SK-MEL-5 (cell line): ENCODE results near the gene KDM4C. TPM values are rescaled to one million over a fixed set of nuclear protein-coding genes. Genes with fewer than 3 reads are reported as not detected.

Experiments
- DNase-seq: peaks from one replicate; pipeline ENCODE4 v3.0.0-alpha.2; 2016; ENCODE audit warnings: low read depth, low spot score
- in situ Hi-C: cut with HindIII; loops from 2 replicates; pipeline ENCODE4 v1.10.0; 2016; ENCODE audit warnings: low sequenced_read_pairs, high pct_unique_total_duplicates, low pct_unique_long_range_greater_than_20kb
- total RNA-seq: library from RNA; depleted of rRNA; stranded (reverse); fragments of >200 nt; shearing (Covaris generic); gene quantifications from 2 replicates; pipeline ENCODE4 v1.2.3, GENCODE V29; 2014

The KDM4C gene
- total RNA-seq, 1 experiment from 2014 or later, result 13.3 TPM

DNA sequence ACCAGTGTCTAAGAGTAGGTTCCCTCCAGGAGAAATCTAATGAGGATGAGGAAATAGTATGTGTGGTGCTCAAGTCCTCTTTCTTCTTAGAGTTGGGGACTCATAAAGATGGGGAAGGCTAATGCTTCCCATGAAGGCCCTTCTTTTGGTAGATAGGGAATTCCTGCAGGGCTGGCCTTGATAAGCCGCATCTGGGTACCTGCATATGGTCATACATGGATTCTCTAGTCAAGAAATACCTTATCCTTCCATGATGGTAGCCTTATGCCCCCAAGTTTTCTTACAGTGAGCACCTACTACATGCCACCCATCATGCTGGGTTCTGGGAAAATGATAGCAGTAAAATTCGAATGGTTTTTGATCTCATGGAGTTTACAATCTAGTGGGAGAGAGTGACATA is 382.6 kb downstream of the KDM4C start:
- in situ Hi-C loops, result no loop called here

DNA sequence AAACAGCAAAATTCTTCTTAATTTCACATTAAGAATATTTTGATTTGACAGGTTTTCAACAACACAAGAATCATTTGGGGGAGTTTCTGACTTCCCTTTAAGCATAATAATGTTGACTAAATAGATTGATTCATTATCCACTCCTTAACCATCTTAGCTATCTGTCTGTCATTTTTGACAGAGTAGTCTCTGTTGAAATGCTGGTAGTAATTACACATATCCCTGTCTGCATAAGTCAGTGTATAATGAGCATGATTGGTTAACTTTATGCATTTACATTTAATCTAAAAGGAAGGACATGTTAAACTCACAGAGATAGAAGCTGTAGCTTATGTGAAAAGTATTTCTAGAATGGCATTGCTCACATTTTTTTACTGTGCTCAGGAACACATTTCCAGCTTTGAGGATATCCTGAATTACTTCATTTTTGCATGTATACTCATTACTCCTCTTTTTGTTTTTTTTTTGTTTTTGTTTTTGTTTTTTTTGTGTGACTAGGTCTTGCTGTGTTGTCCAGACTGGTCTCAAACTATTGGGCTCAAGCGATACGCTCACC is 385.9 kb downstream of the KDM4C start:
- in situ Hi-C loops, result no loop called here

More for the DNA sequence above, 382.6 kb downstream of the KDM4C start:
- DNase-seq, result no peak

DNA sequence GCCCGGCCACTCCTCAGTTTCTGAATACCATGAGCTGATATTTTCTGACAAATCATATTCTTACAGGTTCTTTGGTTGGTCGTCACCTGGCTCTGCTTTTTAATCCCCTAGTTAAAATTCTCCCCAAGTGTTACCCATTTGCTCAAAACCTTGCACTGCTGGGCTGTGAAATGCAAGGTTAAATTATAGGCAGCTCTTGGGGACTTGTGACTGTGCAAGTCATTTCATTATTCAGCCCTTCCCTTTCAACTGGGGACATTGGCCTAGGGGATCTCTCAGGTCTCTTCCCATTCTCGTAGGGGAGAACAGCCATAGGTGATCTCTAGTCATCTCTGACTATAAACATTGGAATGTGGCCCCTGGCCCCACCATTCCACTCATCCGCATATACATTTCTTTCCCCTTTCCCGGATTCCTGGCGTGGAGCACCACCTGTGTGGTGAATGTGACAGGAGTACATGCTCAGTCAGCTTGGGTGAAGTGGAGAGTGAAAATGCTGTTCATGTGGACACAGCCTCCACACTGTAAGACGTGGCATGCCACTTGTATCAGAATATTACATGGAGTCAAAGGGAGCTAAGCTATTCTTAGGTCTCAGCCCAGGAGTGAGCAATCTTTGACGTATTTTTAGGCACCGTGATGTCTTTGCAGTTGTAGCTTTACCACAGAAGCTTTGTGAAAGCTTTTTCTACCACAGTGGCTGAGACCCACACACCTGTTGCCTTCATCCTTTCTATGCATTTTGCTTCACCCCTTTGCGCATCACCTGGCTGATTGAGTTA is 386.7 kb downstream of the KDM4C start:
- DNase-seq, result no peak
- in situ Hi-C loops, result no loop called here

More for the DNA sequence above, 385.9 kb downstream of the KDM4C start:
- DNase-seq, result no peak

DNA sequence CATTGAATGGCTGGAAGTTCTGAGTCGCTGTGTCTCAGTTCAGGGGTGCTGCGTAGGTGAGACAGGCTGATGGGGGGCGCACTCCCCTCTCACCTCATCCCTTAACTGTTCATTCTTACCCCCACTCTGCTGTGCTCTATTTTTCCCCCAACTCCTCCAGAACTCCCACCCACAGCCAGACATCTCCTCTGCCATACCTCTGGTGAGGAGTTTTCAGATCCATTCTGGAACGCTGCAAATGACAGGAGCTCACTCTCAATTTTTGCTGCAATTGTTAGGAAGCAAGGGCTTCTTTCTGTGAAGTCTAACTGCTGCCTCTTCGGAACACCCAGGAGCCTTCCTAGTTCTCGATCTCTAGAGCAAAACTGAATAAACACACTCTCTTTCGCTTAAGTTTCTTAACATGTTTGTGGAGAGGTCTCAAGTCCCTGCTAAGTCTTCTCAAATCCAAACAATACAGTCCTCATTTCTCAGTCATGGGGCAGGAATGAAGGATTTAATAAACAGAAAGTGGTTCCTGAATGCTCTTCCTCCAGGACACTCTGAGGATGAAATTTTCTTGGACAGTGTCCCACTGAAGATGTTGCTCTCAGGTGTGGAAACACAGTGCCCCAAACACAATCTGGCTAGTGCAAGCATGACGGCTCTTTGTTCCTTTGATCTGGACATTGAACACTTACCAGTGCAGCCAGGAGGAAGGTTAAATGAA is 387.7 kb downstream of the KDM4C start:
- no peak for DNase-seq
- in situ Hi-C loops, result no loop called here

DNA sequence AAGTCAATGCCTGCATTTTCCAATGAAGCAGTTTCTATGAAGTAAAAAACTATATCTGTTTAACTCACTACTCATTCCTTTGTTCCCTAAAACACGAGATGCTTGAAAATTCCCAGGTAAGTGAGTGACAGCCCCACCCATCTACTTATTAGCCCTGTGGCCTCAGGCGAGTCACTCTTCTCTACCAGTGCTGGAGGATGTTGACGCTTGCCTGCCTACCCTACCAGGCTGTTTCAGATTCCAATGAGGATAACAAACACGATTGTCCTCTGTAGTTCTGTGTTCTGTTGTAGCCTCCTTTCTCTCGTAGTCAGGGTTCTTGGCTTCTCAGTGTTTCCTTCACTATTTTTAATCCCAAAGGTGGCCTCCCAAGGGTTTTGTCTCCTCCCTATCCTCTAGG is 388.8 kb downstream of the KDM4C start:
- no peak for DNase-seq
- in situ Hi-C loops, result no loop called here

DNA sequence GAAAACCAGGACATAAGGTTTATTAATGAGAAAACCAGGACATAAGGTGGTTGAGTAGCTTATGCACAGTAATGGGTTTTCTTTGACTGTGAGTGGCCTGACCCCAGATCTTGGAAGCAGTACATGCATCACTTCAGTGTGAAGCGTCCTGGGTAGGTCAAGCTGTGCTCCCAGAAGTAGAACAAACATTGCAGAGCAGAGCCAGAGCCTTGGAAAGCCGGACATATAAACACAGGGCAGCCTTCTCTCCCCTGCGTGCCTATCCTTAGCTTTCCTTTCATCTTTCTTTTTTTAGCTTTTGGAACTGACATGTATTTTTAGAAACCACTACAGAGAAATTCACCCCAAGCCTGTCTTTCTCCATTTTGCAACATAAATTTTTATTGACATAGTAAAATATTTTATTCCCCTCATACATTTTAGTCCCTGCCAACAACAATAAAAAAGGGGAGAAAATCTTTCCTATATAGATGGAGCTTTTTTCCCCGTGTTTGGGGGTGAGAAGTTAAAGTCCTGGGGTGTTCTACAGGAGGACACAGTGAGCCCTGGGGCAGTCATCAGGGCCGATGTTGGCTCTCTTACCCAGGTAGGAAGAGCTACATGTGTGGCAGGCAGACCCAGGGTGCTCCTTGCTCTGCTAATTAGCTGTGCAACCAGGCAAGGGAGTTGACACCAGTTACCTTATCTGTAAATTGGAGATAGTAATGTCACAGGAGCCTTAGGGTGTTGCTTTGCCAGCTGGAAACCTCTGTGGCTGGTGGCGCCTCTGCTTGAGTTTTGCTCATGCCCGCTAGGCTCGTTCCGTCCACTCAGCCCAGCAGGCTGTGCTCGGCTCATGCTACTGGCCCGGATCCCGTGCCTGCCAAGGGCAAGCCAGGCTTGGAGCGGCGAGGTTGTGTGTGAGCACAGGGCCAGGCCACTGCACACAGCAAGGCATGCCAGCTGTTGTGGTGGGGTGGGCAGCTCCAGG is 389.6 kb downstream of the KDM4C start:
- in situ Hi-C loops, result no loop called here
- DNase-seq, result no peak

DNA sequence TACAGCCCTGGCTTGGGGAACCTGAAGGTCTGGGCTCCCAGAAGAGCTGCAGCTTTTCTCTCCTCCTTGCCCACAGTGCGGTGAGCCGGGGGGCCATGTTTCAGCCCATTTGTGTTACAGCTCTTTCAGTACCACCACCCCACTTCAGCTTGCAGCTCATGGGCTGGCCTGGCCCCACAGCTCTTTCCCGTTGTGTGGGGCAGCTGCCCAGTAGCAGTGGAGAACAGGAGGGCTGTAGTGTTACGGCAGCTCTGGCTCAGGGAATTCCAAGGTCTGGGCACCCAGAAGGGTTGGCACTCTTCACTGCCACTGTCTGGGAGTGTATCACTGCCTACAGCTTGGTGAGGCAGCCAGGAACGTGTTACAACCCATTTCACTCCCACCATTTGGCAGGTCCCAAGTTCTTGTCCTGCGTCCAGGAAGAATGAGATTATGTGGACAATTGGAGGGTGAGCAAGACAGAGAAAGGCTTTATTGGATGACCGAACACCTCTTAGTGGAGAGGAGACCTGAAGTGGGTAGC is 390.5 kb downstream of the KDM4C start:
- in situ Hi-C loops, result no loop called here
- DNase-seq, result no peak

DNA sequence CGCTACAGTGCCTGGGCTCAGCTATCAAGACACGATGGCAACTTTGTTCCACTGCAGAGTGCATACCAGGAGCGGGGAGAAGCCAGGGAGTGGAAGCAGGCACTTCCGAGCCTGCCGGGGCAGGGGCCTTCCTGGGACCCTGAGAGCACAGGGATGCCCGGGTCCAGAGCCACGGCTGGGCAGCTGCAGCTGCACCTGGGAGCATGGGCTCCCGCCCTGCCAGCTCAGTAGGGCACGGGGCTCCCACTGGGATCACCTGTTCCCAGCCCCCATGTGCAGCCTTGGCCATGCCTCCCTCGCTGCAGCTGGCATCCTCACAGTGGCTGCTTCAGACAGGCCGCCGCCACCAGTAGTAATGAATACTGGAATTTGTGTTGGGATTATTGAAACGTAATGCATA is 391.5 kb downstream of the KDM4C start:
- no peak for DNase-seq
- in situ Hi-C loops, result no loop called here

DNA sequence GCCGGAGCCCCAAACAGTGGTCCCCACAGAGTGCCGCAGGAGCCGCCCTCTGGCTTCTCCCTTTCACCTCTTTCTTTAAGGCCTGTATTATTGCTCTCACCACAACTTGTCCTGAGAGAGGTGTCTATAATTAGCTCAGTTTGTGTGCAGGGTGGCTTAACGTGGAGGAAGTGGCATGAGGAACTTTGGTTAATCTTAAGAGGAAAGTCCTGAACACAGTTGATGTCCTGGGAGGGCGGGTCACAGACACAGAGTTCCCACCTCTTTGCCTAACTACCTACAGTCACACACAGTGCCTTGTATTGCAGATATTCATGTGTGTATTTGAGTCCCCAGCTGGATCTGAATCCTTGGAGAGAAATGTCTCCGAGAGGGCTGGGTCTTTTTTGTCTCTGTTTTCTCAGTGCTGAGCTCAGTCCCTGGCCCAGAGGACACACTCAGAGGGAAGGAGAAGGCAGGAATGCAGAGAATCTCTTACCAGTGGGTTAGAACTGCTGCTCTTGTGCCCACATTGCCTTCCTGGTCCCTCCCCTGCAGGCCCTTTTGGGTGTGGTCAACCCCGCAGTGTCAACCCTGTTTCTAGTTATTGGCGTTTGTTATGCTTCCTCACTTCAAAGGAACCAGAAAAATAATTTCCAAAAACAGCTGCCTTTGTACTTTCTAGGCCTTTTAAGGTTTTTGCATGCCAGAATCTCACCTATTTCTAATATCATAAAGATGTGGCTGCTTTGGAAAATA is 392.5 kb downstream of the KDM4C start:
- no peak for DNase-seq
- in situ Hi-C loops, result no loop called here

DNA sequence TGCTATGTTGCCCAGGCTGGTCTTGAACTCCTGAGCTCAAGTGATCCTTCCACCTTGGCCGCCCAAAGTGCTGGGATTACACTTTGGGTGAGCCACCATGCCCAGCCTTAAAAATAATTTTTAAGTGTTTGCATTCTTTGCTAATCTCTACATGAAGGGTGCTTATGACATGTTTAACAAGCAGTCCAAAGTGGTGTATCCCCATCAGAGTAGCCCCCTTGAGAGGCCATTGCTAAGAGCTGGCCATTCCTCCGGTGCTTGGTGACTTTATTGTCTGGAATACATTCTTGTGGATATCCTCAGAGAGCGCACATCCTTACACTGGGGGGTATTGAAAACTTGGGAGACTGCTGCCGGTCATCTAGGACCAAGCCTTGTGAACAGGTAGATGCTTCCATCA is 395.4 kb downstream of the KDM4C start:
- no peak for DNase-seq
- in situ Hi-C loops, result no loop called here

DNA sequence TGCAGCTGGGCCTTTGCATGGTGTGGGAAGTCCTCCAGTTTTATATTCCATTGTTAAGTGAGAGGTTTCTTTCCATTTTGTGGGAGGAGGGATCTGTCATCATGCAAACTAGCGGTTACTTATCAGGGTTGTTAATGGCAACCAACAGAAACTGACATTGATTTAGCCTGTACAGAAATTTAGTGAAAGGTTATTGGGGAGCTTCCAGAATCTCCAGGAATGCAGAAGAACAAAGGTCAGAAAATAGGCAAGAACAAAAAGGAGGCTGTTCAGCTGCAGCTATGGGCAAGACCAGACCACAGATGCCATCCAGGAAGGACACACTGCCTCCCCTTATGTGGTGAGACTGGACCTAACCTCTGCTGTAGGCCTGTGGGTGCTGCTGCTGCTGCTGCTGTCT is 395.8 kb downstream of the KDM4C start:
- in situ Hi-C loops, result no loop called here

DNA sequence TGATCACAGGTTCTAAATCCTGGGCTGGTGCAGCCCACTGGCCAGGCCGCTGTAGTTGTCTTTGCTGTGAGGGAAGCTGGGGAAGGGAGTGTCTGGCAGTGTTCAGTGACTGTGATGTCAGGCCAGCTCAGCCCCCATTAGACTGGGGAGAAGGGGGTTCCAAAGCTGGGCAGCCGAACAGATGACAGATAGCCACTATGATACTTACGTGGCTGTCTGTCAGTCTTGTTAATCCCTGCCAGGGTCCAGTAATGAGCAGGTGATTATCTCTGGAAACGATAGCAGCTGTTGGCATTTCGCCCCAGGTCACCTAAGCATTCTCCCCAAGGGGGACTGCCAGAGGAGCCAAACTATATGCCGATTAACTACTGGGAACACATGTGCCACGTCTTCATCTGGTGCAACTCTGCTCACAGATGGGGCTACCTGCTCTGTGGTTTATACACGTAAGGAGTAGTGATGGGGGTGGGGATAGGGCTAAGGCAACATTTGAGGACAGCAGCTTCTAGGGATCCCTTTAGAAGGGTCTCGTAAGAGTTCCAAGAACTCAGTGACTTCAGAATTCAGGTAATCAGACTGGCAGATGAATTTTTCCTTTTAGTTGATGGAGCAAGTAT is 396.3 kb downstream of the KDM4C start:
- no peak for DNase-seq
- in situ Hi-C loops, result no loop called here

More for the DNA sequence above, 395.8 kb downstream of the KDM4C start:
- DNase-seq, result peak; percentile 11

DNA sequence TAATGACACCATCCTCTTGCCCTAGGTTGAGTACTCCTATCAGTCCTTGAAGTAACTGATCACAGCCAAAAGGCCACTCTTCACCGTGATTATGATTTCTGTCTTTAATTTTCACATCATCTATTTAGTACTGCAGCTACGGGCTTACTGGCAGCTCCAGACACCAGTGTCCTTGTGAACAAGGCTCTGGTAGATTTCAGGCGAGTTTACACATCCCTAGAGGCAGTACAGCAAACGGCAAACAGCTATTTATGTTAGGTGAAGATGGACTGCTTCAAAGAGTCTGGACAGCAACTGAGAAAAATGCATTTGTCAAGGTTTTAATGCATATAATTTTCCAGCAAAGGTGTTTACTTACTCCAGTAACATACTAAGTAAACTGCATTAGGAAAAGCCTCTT is 396.9 kb downstream of the KDM4C start:
- no peak for DNase-seq
- in situ Hi-C loops, result no loop called here

DNA sequence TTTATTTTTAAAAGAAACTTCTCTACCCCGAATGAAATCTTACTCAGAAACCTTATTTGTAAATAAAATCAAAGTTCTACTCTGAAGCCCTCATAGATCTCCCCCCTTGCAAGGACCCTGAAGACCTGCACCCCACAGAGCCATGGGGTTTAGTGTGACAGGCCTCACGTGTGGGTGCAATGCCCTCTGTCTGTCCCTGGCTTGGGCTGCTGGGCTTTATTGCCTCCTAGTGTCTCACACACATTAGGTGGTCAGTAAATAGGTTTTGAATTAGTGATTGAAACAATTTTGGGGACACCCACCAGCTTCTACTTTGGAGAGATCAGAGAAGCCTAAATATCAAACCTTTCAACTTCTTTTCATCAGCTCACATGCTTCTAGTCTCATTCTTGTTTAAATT is 403.7 kb downstream of the KDM4C start:
- DNase-seq, result no peak
- in situ Hi-C loops, result no loop called here

DNA sequence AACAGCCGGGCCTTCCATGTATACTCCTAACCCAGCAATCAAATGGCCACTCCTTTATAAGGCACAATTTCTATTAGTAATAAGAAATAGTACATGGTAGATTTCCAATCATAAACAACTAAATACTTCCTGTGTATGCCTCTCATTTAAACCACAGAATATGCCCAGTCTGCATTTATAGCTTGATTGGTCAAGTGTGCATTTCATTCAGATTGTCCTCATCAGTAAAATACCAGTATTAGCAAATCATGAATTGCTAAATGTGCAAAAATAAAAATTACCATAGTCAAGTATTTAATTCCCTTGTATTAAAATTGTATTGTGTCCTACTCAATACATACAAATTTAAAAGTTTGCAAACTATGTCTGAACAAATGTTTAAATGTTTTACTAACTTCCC is 406.2 kb downstream of the KDM4C start:
- in situ Hi-C loops, result no loop called here
- no peak for DNase-seq

DNA sequence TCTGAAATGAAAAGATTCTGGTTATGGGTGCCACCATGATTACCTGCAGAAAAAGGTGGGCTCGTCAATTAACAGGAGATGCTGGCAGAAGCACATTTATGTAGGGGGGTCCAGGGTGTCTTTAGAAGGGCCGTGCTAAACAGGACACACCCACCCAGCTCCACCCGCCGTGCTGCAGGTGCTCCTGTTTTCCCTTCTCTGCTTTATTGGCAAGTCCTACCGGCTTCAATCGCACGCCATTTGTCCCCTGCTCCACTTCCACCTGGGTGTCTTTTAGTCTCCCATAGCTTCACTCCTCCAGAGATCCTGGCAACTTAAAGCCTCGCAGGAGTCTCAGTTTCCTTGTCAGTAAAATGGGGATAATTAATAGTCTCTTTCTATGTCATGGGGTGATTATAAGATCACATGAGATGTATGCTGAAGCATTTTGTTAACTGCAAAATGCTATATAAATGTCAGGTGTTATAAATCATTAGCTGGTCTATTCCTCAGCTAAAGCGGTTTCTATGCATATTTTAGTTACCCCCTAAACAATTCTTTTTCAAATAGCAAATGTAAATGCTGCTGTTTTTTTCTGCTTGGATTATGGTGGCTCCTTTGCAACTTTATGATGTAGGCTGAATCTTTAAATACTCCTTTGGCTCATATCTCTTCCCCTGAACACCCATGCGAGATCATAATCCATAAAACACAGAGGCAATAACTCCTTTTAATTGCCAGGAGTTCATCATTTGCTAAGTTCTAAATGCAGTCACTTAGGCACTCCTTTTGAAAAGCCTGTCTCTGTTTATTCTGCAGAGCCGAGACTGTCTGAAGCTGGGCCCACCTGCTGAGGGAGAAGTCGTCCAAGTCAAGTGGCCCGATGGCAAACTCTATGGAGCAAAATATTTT is 406.9 kb downstream of the KDM4C start:
- no peak for DNase-seq
- in situ Hi-C loops, result no loop called here
